Myocyte (in vitro differentiated cells): ENCODE results near the gene NPAS3. TPM values are rescaled to one million over a fixed set of nuclear protein-coding genes. Genes with fewer than 3 reads are reported as not detected.
A peak's percentile ranks its signal among the peaks of the same experiment; 100 is the strongest.
"Not testable (repeated sequence)": the region's sequence is repeated elsewhere in the genome, so short reads cannot be mapped to it uniquely, and the experiment has no call there.

ENCODE experiments used
- DNase-seq: peaks from one replicate; pipeline ENCODE4 v3.0.0-alpha.2; 2012; ENCODE audit warnings: low read depth
- total RNA-seq: library from RNA; depleted of rRNA; stranded (reverse); fragments of >200 nt; gene quantifications from 2 replicates; pipeline ENCODE4 v1.2.3, GENCODE V29; 2014

NPAS3 gene
- total RNA-seq, 1 donor from 2014 or later: 0.19 TPM

GRCh38 chr14:33068626-33069025 lies 129.9 kb downstream of the NPAS3 start:
- no peak for DNase-seq

GRCh38 chr14:33070475-33070874 lies 131.8 kb downstream of the NPAS3 start:
- no peak for DNase-seq

GRCh38 chr14:33073023-33073422 lies 134.3 kb downstream of the NPAS3 start:
- no peak for DNase-seq

GRCh38 chr14:33081259-33081658 lies 142.6 kb downstream of the NPAS3 start:
- DNase-seq: peak; percentile 4

GRCh38 chr14:33085799-33086198 lies 147.1 kb downstream of the NPAS3 start:
- no peak for DNase-seq

GRCh38 chr14:33088274-33088673 lies 149.6 kb downstream of the NPAS3 start:
- not testable (repeated sequence) for DNase-seq

- DNase-seq: no peak
Measured at GRCh38 chr14:33098016-33098415, 159.3 kb downstream of the NPAS3 start.

GRCh38 chr14:33103489-33103888 lies 164.8 kb downstream of the NPAS3 start:
- DNase-seq: no peak

GRCh38 chr14:33103966-33104365 lies 165.3 kb downstream of the NPAS3 start:
- DNase-seq: no peak

GRCh38 chr14:33110737-33111443 lies 172.2 kb downstream of the NPAS3 start:
- DNase-seq: no peak

GRCh38 chr14:33114331-33114730 lies 175.7 kb downstream of the NPAS3 start:
- DNase-seq: no peak

GRCh38 chr14:33118668-33119067 lies 180.0 kb downstream of the NPAS3 start:
- peak; percentile 10 for DNase-seq

GRCh38 chr14:33120341-33120740 lies 181.7 kb downstream of the NPAS3 start:
- DNase-seq: peak; percentile 23

- DNase-seq: no peak
Measured at GRCh38 chr14:33120966-33121365, 182.3 kb downstream of the NPAS3 start.

- peak; percentile 4 for DNase-seq
Measured at GRCh38 chr14:33123281-33123680, 184.6 kb downstream of the NPAS3 start.

- DNase-seq: no peak
Measured at GRCh38 chr14:33126433-33126832, 187.8 kb downstream of the NPAS3 start.

- no peak for DNase-seq
Measured at GRCh38 chr14:33127531-33127930, 188.9 kb downstream of the NPAS3 start.

- no peak for DNase-seq
Measured at GRCh38 chr14:33131801-33132200, 193.1 kb downstream of the NPAS3 start.

GRCh38 chr14:33134162-33134561 lies 195.5 kb downstream of the NPAS3 start:
- DNase-seq: no peak

GRCh38 chr14:33134975-33135374 lies 196.3 kb downstream of the NPAS3 start:
- DNase-seq: no peak

- no peak for DNase-seq
Measured at GRCh38 chr14:33150666-33151428, 212.2 kb downstream of the NPAS3 start.

GRCh38 chr14:33163109-33163508 lies 224.4 kb downstream of the NPAS3 start:
- DNase-seq: no peak

- DNase-seq: no peak
Measured at GRCh38 chr14:33163600-33163999, 224.9 kb downstream of the NPAS3 start.
